ENCODE data around the gene HAND1. TPM values are rescaled to one million over a fixed set of nuclear protein-coding genes. Genes with fewer than 3 reads are reported as not detected.

Gene HAND1
- total RNA-seq = not detected in 2 replicates

DNA sequence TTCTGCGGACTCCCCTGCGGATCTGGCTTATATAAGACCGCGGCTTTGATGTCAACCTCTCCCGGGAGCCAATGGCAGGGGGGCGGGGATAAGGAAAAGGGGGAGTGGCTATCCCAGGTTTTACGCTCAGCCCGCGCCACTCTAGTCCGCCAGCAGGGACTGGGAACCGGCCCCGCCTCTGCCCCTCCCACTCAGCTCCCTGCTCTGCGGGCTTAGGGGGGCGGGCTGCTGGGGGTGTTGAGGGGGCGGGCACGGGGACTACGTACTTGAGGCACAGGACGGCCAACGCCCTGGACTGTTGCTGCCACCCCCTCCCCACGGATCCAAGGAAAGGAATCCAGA, at the start of gene HAND1:
TSS of gene HAND1 (minus strand) at position 4 of the 342 bp plus-strand sequence. CDS start 219 bp downstream, outside the sequence.

DNA sequence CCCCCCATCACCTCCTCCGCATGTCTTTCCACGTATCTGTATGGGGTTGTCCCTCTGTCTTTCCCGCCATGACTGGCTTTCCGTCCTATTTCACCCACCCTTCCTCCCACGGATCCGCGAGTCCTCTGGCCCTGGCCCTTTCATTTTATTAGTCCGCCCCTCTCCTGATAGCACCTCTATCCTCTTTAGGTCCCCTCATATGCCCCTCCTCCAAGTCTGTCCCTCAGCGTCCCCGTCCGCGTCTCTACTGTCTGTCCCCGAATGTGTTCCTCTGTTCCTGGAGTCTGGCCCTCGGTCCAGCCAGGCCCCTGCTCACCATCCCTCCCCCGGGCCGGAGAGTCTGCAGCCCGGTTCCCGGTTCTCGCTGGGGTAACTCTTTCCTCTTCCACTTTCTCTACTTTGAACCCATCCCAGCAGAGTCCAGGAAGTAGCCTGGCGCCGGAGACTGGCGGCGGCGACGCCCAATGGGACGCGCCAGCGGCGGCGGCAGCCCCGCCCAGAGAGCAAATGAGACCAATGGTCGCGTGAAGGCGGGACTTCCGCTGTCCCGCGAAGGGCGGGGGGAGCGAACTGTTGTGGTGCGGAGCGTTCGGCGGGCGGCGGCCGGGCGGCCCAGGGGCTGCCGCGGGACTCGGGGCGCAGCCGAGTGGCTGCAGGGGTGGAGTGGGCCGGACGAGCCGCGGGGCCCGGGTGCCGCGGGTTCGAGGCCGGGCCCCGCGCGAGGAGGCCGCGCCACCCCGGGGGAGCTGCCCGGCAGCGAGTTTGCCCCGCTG, 32.4 kb downstream of the HAND1 start, which contains the start of gene SAP30L:
TSS of gene SAP30L (plus strand) at position 576 of the 773 bp plus-strand sequence. CDS start 608 bp downstream, outside the sequence.

Other genes starting within 250 kb of the HAND1 start
- gene SAP30L, start 32.2 kb downstream of the HAND1 start, total RNA-seq = 30.6 and 30.7 TPM in 2 replicates